Umbilical cord (tissue), 2 donors: ENCODE measurements around the gene STK17B. TPM values are rescaled to one million over a fixed set of nuclear protein-coding genes. Genes with fewer than 3 reads are reported as not detected.
"Not testable (repeated sequence)": the region's sequence is repeated elsewhere in the genome, so short reads cannot be mapped to it uniquely, and the experiment has no call there.

Experiments
- DNase-seq: peaks from one replicate; pipeline ENCODE4 v3.0.0-alpha.2; 2015; ENCODE audit warnings: low spot score
- total RNA-seq: library from RNA; depleted of rRNA; stranded (reverse); fragments of >200 nt; gene quantifications from one replicate; pipeline ENCODE4 v1.2.3, GENCODE V29; 2014; ENCODE audit warnings: low replicate concordance; ENCODE audit not compliant: insufficient read depth

Gene STK17B
- total RNA-seq, 1 donor from 2014 or later = 33.5 TPM

GRCh38 chr2:196113061-196113974, 58.1 kb downstream of the STK17B start:
- DNase-seq = peak; percentile 35

GRCh38 chr2:196112418-196113034, 58.9 kb downstream of the STK17B start:
- DNase-seq = no peak

- no peak for DNase-seq
Measured at GRCh38 chr2:196108604-196109003, 62.8 kb downstream of the STK17B start.

GRCh38 chr2:196105951-196106350, 65.4 kb downstream of the STK17B start:
- DNase-seq = no peak

- DNase-seq = no peak
Measured at GRCh38 chr2:196104066-196104465, 67.3 kb downstream of the STK17B start.

GRCh38 chr2:196103626-196104025, 67.8 kb downstream of the STK17B start:
- DNase-seq = no peak

GRCh38 chr2:196101325-196101991, 69.9 kb downstream of the STK17B start:
- DNase-seq = peak; percentile 9

- DNase-seq = no peak
Measured at GRCh38 chr2:196099916-196100315, 71.5 kb downstream of the STK17B start.

GRCh38 chr2:196097864-196098660, 73.3 kb downstream of the STK17B start:
- DNase-seq = no peak

- DNase-seq = no peak
Measured at GRCh38 chr2:196096982-196097745, 74.2 kb downstream of the STK17B start.

GRCh38 chr2:196096264-196096663, 75.1 kb downstream of the STK17B start:
- no peak for DNase-seq

GRCh38 chr2:196089448-196089847, 81.9 kb downstream of the STK17B start:
- DNase-seq = not testable (repeated sequence)

- peak; percentile 29 for DNase-seq
Measured at GRCh38 chr2:196088203-196088602, 83.2 kb downstream of the STK17B start.

GRCh38 chr2:196086517-196087368, 84.6 kb downstream of the STK17B start:
- no peak for DNase-seq

- no peak for DNase-seq
Measured at GRCh38 chr2:196083601-196084000, 87.8 kb downstream of the STK17B start.

Other genes starting within 250 kb of the STK17B start
- gene DNAH7, start 102.7 kb downstream of the STK17B start, total RNA-seq = 4.8 TPM